Gastrocnemius medialis (tissue), 4 donors: ENCODE results near the gene MBD5. TPM values are rescaled to one million over a fixed set of nuclear protein-coding genes. Genes with fewer than 3 reads are reported as not detected.

ENCODE experiments used
- ATAC-seq, 2 donors: fragments of 150-250 bp; one replicate each; pipeline ENCODE4 v1.9.1; 2016
- DNase-seq, 2 donors: peaks; one replicate each; pipeline ENCODE4 v3.0.0-alpha.2; 2019
- H3K27ac ChIP-seq, 4 donors: fragments of 200-600 bp; sonication (generic); 1 replicate in 1 of 4; 2 replicates in 3 of 4; pipeline ENCODE4 v1.5.1; 2016 to 2018; ENCODE audit warnings: mild to moderate bottlenecking in 2 of 4, moderate library complexity in 1 of 4
- H3K27me3 ChIP-seq, 3 donors: fragments of 200-600 bp; sonication (generic) in 2 of 3; 1 replicate in 1 of 3; 2 replicates in 2 of 3; pipeline versions ENCODE4 v1.5.1 to v1.6.0; 2016 to 2019; ENCODE audit warnings: mild to moderate bottlenecking in 1 of 3, moderate library complexity in 1 of 3
- H3K36me3 ChIP-seq, 2 donors: fragments of 200-600 bp; sonication (generic) in 1 of 2; one replicate each; pipeline ENCODE4 v1.5.1; 2017 to 2018
- H3K4me1 ChIP-seq, 2 donors: fragments of 200-600 bp; sonication (generic) in 1 of 2; one replicate each; pipeline ENCODE4 v1.5.1; 2016 to 2017; ENCODE audit warnings: mild to moderate bottlenecking in 2 of 2
- H3K4me3 ChIP-seq, 4 donors: fragments of 200-600 bp; sonication (generic) in 3 of 4; 1 replicate in 1 of 4; 2 replicates in 3 of 4; pipeline ENCODE4 v1.5.1; 2016 to 2019; ENCODE audit warnings: mild to moderate bottlenecking in 2 of 4
- H3K9me3 ChIP-seq, 3 donors: fragments of 200-600 bp; sonication (generic) in 2 of 3; 1 replicate in 1 of 3; 2 replicates in 2 of 3; pipeline ENCODE4 v1.5.1; 2016 to 2019
- CTCF ChIP-seq, 5 experiments: fragments of 450-650 bp in 3 of 5; fragments of 200-600 bp in 2 of 5; sonication (generic) in 2 of 5; IDR thresholded peaks in 4 of 5; conservative IDR thresholded peaks in 1 of 5; 1 replicate in 4 of 5; 2 replicates in 1 of 5; pipeline ENCODE4 v1.5.1; 2016 to 2019; ENCODE audit warnings: antibody characterized with exemption in 5 of 5, mild to moderate bottlenecking in 3 of 5, moderate library complexity in 3 of 5
- POLR2A ChIP-seq, 2 donors: fragments of 450-650 bp; IDR thresholded peaks; one replicate each; pipeline ENCODE4 v1.6.1; 2017; ENCODE audit warnings: antibody characterized with exemption in 2 of 2, mild to moderate bottlenecking in 2 of 2, moderate library complexity in 2 of 2
- in situ Hi-C, 4 donors: fragments of 200-750 bp; cut with MboI; loops; one replicate each; pipeline versions ENCODE4 v1.15.0 to v1.8.0; 2017; ENCODE audit warnings: low sequenced_read_pairs in 4 of 4
- intact Hi-C: fragments of 100-400 bp; cut with DNase I; formaldehyde crosslinking; loops from one replicate; pipeline ENCODE4 v1.15.1; 2023; ENCODE audit warnings: low total_unique reads
- total RNA-seq, 4 donors: library from RNA; depleted of rRNA; stranded (reverse); fragments of >200 nt; gene quantifications; one replicate each; pipeline versions ENCODE4 v1.1.0 to v1.2.3, GENCODE V29; 2016

The MBD5 gene
- total RNA-seq, 4 donors from 2014 or later = 15.2 to 27.2 (median 15.5) TPM

- in situ Hi-C loops (no loop called here), intact Hi-C loops (no loop called here)
- ATAC-seq = no peak
- Histone ChIP-seq H3K36me3 (no peaks in the 10 kb centered on the region), H3K4me3 (no peak overlapping the region), H3K27ac (no peak overlapping the region), H3K9me3 (no peaks in the 10 kb centered on the region), H3K27me3 (no peaks in the 10 kb centered on the region), H3K4me1 (no peaks in the 10 kb centered on the region)
- TF ChIP-seq CTCF (IDR thresholded peaks at IDR 0.05 in 4 of 5, conservative IDR thresholded peaks at IDR 0.05 in 1 of 5) = no peak
- TF ChIP-seq POLR2A (IDR thresholded peaks at IDR 0.05) = no peak
- DNase-seq = no peak
Measured at GRCh38 chr2:148351437-148352143, 330.7 kb downstream of the MBD5 start.

DNA sequence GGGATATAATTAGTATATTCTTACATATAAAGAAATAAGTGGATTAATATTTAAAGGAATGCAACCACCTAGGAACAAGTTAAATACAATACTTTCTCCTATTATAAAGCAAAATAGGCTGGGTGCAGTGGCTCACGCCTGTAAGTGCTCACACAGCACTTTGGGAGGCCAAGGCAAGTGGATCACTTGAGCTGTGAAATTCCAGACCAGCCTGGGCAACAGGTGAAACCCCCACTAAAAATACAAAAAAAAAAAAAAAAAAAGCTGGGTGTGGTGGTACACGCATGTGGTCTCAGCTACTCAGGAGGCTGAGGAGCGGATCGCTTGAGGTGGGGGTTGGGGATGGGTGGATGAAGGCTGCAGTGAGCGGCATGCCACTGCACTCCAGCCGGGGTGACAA lies 337.5 kb downstream of the MBD5 start:
- Histone ChIP-seq H3K27ac (no peak overlapping the region), H3K4me1 (no peaks in the 10 kb centered on the region), H3K4me3 (no peak overlapping the region), H3K9me3 (no peaks in the 10 kb centered on the region), H3K36me3 (no peaks in the 10 kb centered on the region), H3K27me3 (no peaks in the 10 kb centered on the region)
- in situ Hi-C loops = no loop called here
- DNase-seq (no peak), ATAC-seq (no peak)
- TF ChIP-seq CTCF (IDR thresholded peaks at IDR 0.05 in 4 of 5, conservative IDR thresholded peaks at IDR 0.05 in 1 of 5) (no peak), POLR2A (IDR thresholded peaks at IDR 0.05) (no peak)
- intact Hi-C loops = no loop called here

- no peak for TF ChIP-seq POLR2A (IDR thresholded peaks at IDR 0.05)
- no peak for TF ChIP-seq CTCF (IDR thresholded peaks at IDR 0.05 in 4 of 5, conservative IDR thresholded peaks at IDR 0.05 in 1 of 5)
Measured at GRCh38 chr2:148360662-148361061, 339.8 kb downstream of the MBD5 start.

DNA sequence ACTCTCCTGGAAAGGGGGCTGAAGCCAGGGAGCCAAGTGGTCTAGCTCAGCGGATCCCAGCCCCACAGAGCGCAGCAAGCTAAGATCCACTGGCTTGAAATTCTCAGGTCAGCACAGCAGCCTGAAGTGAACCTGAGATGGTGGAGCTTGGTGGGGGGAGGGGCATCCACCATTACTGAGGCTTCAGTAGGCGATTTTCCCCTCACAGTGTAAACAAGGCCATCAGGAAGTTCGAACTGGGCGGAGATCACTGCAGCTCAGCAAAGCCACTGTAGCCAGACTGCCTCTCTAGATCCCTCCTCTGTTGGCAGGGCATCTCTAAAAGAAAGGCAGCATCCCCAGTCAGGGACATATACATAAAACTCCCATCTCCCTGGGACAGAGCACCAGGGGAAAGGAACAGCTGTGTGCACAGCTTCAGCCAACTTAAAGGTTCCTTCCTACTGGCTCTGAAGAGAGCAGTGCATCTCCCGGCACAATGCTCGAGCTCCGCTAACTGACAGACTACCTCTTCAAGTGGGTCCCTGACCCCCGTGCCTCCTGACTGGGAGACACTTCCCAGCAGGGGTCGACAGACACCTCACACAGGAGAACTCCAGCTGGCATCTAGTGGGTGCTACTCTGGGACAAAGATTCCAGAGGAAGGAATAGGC lies 341.4 kb downstream of the MBD5 start:
- no peak for TF ChIP-seq CTCF (IDR thresholded peaks at IDR 0.05 in 4 of 5, conservative IDR thresholded peaks at IDR 0.05 in 1 of 5)
- no peak for TF ChIP-seq POLR2A (IDR thresholded peaks at IDR 0.05)
- no peak for DNase-seq
- intact Hi-C loops = no loop called here
- Histone ChIP-seq H3K4me1 (no peaks in the 10 kb centered on the region), H3K4me3 (no peak overlapping the region), H3K27ac (no peak overlapping the region), H3K9me3 (no peaks in the 10 kb centered on the region), H3K36me3 (no peaks in the 10 kb centered on the region), H3K27me3 (no peaks in the 10 kb centered on the region)
- in situ Hi-C loops = no loop called here
- ATAC-seq = no peak

More at GRCh38 chr2:148360662-148361061, 339.8 kb downstream of the MBD5 start:
- no peaks in the 10 kb centered on the region for H3K4me1 ChIP-seq
- in situ Hi-C loops (no loop called here), intact Hi-C loops (no loop called here)
- no peak for DNase-seq
- ATAC-seq = no peak
- no peak overlapping the region for H3K27ac ChIP-seq
- H3K4me3 ChIP-seq = no peak overlapping the region
- no peaks in the 10 kb centered on the region for H3K36me3 ChIP-seq
- no peaks in the 10 kb centered on the region for H3K9me3 ChIP-seq
- no peaks in the 10 kb centered on the region for H3K27me3 ChIP-seq
